HG03354 (cell line): Measurements from ENCODE around the gene EHHADH.
"Not testable (repeated sequence)": the region's sequence is repeated elsewhere in the genome, so short reads cannot be mapped to it uniquely, and the experiment has no call there.

Experiments used
- ATAC-seq: cut with Tn5 transposase; IDR thresholded peaks from one replicate; pipeline ENCODE4 v1.9.1; 2021; ENCODE audit warnings: mild to moderate bottlenecking; ENCODE audit not compliant: unreplicated experiment, poor library complexity, severe bottlenecking

The EHHADH gene

DNA sequence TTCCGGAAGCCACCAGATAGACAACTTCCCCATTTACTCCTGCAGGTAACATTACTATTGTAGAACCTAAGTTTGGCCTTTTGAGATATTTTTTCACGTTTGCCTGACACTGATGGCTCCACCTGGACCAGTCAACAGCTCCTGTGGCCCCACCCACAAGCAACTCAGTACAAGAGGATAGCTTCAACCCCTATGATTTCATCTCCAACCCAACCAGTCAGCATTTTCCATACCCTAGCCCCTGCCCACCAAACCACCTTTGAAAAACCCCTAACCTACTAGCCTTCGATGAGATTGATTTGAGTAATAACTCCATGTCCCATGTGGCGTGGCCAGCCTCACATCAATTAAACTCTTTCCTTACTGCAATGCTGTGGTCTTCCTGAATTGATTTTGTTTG lies 950 bp upstream of the EHHADH start:
- ATAC-seq = no peak

DNA sequence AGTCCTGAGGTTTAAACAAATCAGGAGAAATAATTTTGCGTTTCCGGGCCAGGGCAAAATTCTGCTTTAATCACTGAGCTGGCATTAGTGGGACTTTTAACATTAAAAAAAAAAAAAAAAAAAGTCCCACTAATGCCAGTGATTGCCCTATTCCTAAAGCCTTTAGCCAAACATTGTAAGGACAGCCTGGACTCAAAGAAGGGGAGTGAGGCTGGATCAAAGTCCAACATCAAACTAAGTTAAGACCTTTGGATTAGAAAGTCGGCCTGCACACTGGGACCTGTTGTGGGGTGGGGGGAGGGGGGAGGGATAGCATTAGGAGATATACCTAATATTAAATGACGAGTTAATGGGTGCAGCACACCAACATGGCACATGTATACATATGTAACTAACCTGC lies 716 bp downstream of the EHHADH start:
- not testable (repeated sequence) for ATAC-seq

DNA sequence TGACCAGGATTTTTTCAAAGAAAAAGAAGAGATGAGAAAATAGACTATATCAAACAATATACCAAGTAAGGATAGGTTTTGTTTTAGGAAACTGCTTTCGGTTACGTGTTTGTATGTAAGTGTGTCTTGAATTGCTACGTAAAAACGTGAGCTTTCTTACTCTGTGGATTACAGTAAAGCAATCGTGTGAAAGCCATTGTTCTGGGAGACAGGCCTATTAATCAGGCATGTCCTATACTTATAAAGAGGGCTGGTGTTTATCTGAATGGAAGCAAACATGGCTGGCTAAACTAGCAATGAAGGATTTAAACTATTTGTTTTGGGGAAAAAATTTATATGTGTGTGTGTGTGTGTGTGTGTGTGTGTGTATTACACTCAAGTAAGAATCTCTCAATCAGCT lies 2.6 kb downstream of the EHHADH start:
- no peak for ATAC-seq

DNA sequence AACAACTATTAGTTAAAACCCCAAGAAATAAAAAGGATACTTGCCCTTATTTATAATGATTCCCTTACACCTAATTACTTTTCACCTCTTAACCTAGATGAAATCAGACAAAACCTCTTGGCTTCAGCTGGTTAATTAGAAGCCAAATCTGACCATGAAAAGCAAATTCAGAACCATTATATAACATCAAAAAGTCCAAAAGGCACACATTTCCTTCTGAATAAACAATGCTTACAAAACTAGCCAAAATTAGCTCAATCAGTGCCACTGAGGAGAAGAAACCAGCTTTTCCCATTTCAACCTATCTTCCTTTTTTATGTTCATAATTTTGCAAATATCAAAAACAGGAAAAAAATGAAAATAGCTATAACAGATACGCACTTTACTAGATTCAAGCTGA lies 3.2 kb downstream of the EHHADH start:
- no peak for ATAC-seq

- ATAC-seq = no peak
These were observed 3.6 kb downstream of the EHHADH start for GRCh38 chr3:185250247-185250646.

DNA sequence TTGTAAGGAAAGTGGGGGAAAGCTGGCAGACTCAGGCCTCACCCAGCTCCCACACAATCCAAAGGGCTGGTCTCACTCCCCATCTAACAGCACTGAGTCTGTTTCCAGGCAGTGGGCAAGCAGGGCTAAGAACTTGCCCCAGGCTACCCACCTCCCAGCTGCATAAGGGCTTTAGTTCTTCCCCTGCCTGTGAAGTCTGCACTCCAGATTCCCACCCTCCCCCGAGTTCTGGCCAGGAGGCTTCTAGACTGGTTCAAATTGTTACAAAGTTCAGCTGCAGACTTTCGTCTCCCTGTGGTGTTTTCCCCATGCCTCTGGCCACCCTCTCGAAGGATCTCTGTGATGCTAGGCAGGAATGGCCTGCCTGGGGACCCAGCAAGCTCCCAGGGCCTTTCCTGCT lies 11.2 kb downstream of the EHHADH start:
- ATAC-seq = no peak

DNA sequence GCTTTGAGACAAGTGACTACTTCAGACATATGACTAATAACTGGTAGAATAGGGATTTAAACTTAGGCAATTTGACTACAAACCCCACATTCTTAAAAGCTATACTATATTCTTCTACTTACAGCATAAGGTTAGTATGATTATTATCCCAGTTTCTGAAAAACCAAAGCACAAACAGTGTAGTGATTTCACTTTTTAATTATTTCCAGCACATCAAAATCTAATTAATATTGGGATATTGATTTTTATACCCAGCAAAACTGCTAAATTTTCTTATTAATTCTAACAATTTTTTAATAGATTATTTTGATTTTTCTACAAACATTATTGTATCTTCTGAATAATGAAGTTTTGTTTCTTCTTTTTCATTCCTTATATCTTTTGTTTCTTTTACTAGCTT lies 16.9 kb downstream of the EHHADH start:
- ATAC-seq = no peak

DNA sequence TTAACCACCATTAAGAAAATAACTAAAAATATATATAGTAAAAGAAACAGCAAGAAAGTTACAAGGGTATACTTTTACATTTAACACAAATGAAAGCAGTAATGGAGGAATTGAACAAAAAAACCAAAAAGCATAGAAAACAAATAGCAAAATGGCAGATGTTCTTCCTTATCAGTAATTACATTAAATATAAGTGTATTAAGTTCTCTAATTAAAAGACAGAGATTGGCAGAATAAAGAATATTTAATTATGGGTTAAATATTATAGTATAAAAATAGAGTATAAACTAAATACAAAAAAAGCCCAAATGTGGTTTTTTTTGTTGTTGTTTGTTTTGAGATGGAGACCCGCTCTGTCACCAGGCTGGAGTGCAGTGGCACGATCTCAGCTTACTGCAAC lies 20.5 kb downstream of the EHHADH start:
- ATAC-seq = no peak

- ATAC-seq = not testable (repeated sequence)
These were observed 27.3 kb downstream of the EHHADH start for GRCh38 chr3:185226526-185226925.

- no peak for ATAC-seq
These were observed 28.3 kb downstream of the EHHADH start for GRCh38 chr3:185225523-185225922.

DNA sequence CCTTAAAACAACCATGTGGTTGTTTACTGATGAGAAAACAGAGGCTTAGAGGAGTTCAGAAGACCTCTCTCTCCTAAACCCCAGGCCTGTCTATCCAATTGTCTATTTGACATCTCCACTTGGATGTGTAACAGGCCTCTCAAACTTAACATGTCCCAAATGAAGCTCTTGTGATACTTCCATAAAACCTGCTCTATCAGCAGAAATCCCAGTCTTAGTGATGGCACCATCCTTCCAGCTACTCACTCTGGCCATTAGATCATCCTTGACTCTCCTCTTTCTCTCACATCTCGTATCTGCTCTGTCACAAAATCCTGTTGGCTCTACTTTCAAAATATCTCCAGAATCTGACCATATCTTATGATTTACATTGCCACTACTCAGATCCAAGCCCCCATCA lies 28.8 kb downstream of the EHHADH start:
- no peak for ATAC-seq

GRCh38 chr3:185221203-185221602 lies 32.6 kb downstream of the EHHADH start:
- no peak for ATAC-seq

- ATAC-seq = no peak
These were observed 37.3 kb downstream of the EHHADH start for GRCh38 chr3:185216607-185216958.

- no peak for ATAC-seq
These were observed 37.8 kb downstream of the EHHADH start for GRCh38 chr3:185215873-185216606.

- ATAC-seq = no peak
These were observed 41.3 kb downstream of the EHHADH start for GRCh38 chr3:185212559-185212958.

DNA sequence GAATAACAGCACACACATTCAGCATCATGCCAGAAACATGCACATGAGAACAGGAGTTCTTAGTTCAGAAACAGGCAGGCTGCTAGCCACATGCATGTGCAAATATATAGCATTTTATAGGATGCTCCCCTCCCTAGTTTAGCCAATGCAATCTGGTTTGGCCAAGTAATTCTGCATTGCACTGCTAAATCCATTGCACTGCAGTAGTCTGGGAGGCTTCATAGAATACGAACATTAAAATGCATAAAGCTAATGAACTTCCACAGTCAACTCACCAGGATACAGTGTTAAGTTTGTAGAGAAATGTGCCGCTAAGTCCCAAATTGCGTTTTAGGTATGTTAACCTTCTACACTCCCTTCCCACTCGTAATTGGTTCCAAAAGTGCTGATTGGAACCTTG lies 41.8 kb downstream of the EHHADH start:
- no peak for ATAC-seq

GRCh38 chr3:185210621-185211142 lies 43.2 kb downstream of the EHHADH start:
- ATAC-seq = no peak

GRCh38 chr3:185208823-185209222 lies 45.0 kb downstream of the EHHADH start:
- no peak for ATAC-seq

DNA sequence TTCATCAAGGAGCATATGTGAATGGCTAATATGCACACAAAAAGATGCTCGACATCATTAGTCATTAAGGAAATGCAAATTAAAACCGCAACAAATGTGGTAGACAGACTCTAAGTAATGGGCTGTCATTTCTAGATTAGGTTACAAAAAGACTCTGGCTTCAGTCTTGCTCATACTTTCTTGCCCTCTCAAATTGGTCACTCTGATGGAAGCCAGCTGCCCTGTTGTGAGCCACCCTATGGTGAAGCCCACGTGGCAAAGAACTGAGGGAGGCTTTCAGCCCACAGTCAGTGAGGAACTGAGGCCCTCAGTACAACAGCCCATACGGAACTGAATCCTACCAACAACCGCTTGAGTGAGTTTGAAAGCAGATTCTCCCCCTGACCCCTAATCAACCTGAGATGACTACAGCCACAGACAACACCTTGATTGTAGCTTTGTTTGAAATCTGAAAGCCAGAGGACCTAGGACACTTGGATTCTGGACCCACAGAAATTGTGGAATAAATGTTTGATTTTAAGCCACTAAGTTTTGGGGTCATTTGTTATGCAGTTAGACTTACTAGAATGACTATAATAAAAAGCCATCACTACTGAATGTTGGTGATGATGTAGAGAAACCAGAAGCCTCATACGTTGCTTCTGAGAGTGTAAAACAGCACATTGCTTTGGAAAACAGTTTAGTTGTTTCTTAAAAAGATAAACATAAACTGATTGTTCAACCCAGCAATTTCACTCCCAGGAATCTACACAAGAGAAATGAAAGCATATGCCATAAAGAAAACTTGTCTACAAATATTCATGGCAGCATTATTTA lies 45.7 kb downstream of the EHHADH start:
- ATAC-seq = peak; percentile 92

DNA sequence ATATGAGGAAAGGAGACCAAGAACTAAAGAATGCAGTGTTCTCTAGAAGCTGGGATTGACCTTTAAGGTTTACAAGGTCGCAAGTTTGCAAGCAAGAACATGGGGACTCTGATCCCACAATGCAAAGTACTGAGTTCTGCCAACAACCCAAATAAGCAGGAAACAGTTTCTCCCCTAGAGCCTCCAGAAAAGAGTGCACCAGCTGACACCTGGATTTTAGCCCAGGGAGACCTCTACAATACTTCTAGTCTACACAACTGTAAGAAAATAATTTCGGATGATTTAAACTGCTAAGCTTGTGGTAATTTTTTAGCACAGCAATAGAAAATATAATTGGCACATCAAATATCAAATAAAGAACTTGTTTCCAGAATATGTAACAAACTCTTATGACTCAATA lies 46.4 kb downstream of the EHHADH start:
- no peak for ATAC-seq

- ATAC-seq = no peak
These were observed 48.0 kb downstream of the EHHADH start for GRCh38 chr3:185205865-185206264.
